OCI-LY1 (cell line): ENCODE measurements around the gene FANK1.

Experiments used
- EZH2 ChIP-seq: fragments of 200-600 bp; sonication (generic), shearing (Covaris generic); IDR thresholded peaks from 2 replicates; pipeline ENCODE4 v1.8.0; 2017; ENCODE audit warnings: borderline replicate concordance, mixed run types, mild to moderate bottlenecking, antibody characterized with exemption, low read length, moderate library complexity, mixed read lengths
- TF ChIP-seq, protein P1 (sequence below): fragments of 200-600 bp; sonication (generic), shearing (Covaris generic); IDR thresholded peaks from 2 replicates; pipeline ENCODE4 v1.5.1; 2017; ENCODE audit warnings: mild to moderate bottlenecking, antibody characterized with exemption, low read length, moderate library complexity, mixed read lengths

DNA sequence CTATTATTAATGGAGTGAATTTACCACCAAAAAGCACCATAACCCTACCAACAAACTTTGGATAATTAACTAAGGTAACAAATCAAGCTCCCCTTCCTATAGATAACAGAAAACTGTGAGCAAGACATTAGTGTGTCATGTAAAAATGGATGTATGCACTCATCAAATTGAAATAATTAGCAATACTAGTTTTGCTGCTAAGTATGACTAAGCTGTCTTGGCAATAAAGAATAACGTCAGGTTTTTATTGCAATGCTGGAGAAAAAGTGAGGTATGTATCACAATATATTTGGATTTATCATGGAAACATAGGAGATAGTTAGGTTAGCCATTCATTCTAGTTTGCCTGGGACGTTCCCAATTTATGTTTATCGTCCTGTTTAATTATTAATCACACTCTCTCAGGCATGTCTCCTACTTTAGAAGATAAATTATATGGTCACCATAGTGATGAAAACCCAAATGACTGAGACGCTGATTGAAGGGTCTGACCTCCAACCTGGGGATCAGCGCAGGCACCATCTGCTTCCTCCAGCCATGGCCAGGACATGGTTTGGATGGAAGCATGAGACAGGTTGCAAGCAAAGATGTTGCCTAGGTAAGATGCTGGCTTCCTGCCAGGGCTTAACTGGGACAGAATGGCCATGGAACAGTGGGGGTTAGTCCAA lies 125.6 kb downstream of the FANK1 start:
- TF ChIP-seq, protein P1, sequence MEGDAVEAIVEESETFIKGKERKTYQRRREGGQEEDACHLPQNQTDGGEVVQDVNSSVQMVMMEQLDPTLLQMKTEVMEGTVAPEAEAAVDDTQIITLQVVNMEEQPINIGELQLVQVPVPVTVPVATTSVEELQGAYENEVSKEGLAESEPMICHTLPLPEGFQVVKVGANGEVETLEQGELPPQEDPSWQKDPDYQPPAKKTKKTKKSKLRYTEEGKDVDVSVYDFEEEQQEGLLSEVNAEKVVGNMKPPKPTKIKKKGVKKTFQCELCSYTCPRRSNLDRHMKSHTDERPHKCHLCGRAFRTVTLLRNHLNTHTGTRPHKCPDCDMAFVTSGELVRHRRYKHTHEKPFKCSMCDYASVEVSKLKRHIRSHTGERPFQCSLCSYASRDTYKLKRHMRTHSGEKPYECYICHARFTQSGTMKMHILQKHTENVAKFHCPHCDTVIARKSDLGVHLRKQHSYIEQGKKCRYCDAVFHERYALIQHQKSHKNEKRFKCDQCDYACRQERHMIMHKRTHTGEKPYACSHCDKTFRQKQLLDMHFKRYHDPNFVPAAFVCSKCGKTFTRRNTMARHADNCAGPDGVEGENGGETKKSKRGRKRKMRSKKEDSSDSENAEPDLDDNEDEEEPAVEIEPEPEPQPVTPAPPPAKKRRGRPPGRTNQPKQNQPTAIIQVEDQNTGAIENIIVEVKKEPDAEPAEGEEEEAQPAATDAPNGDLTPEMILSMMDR = no peak
- TF ChIP-seq EZH2 = no peak
